BE2C (cell line): ENCODE results near the gene ALDH6A1.

Experiments used
- DNase-seq: peaks from one replicate; pipeline ENCODE4 v3.0.0-alpha.2; 2020
- H3K27me3 ChIP-seq: fragments of 250-450 bp; sonication (Bioruptor Pico); 2 replicates; pipeline ENCODE4 v1.5.1; 2020; ENCODE audit warnings: mild to moderate bottlenecking
- H3K36me3 ChIP-seq: fragments of 250-450 bp; sonication (Bioruptor Pico); 2 replicates; pipeline ENCODE4 v1.5.1; 2020; ENCODE audit warnings: mild to moderate bottlenecking
- H3K4me1 ChIP-seq: fragments of 250-450 bp; sonication (Bioruptor Pico); 2 replicates; pipeline ENCODE4 v1.5.1; 2020
- H3K4me3 ChIP-seq: 2 replicates; pipeline ENCODE4 v1.5.1; 2011; ENCODE audit warnings: low read depth, low read length
- H3K9me3 ChIP-seq: fragments of 250-450 bp; sonication (Bioruptor Pico); 2 replicates; pipeline ENCODE4 v1.5.1; 2020
- CTCF ChIP-seq: IDR thresholded peaks from 2 replicates; pipeline ENCODE4 v1.5.1; 2012; ENCODE audit warnings: mild to moderate bottlenecking, low read depth, low read length

ALDH6A1 gene

GRCh38 chr14:74038020-74038859, 46.0 kb downstream of the ALDH6A1 start:
- Histone ChIP-seq H3K36me3 (no peaks in the 10 kb centered on the region), H3K4me3 (no peak overlapping the region), H3K27me3 (no peaks in the 10 kb centered on the region), H3K4me1 (no peaks in the 10 kb centered on the region), H3K9me3 (no peaks in the 10 kb centered on the region)
- DNase-seq, result no peak
- peak; percentile 69 for TF ChIP-seq CTCF

DNA sequence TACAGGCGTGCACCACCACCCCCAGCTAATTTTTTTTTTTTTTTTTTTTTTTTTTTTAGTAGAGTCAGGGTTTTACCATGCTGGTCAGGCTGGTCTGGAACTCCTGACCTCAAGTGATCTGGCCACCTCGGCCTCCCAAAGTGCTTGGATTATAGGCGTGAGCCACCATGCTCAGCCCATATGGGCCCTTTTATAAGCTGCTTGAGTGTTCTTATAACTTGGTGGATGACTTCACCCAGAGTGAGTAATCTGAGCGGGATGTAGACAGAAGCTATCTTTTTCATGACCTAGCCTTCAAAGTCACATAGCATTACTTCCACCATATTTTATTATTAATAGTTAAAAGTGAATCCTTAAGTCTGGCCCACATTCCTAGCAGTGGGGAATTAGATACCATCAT, 48.7 kb downstream of the ALDH6A1 start:
- Histone ChIP-seq H3K4me1 (no peaks in the 10 kb centered on the region), H3K4me3 (no peak overlapping the region), H3K9me3 (no peaks in the 10 kb centered on the region), H3K27me3 (no peaks in the 10 kb centered on the region), H3K36me3 (no peaks in the 10 kb centered on the region)
- no peak for DNase-seq
- no peak for TF ChIP-seq CTCF

GRCh38 chr14:74034572-74034971, 49.7 kb downstream of the ALDH6A1 start:
- H3K9me3 ChIP-seq, result no peaks in the 10 kb centered on the region
- DNase-seq, result no peak
- no peaks in the 10 kb centered on the region for H3K36me3 ChIP-seq
- no peaks in the 10 kb centered on the region for H3K4me1 ChIP-seq
- H3K4me3 ChIP-seq, result no peak overlapping the region
- TF ChIP-seq CTCF, result no peak
- no peaks in the 10 kb centered on the region for H3K27me3 ChIP-seq

DNA sequence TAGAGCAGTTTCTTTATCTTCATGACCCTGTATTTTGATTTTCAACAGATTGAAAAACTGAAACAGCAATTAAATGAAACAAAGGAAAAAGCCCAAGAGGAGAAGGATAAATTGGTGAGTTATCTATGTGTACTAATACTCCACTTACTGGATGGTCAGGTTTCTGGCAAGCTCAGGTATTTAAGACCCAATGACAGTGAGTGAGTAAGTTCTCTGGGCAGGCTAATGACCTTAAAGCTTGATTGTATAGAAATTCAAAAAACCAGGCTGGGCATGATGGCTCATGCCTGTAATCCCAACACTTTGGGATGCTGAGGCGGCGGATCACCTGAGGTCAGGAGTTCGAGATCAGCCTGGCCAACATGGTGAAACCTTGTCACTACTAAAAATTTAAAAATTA, 55.1 kb downstream of the ALDH6A1 start:
- DNase-seq, result no peak
- Histone ChIP-seq H3K36me3 (no peaks in the 10 kb centered on the region), H3K4me1 (no peaks in the 10 kb centered on the region), H3K9me3 (no peaks in the 10 kb centered on the region), H3K27me3 (peaks cover 5% of the 10 kb centered on the region; the same call in 1 of the 2 replicates), H3K4me3 (no peak overlapping the region)
- TF ChIP-seq CTCF, result no peak

- TF ChIP-seq CTCF, result no peak
Measured at GRCh38 chr14:74022346-74022745, 61.9 kb downstream of the ALDH6A1 start.

GRCh38 chr14:74019408-74020137, 64.7 kb downstream of the ALDH6A1 start:
- Histone ChIP-seq H3K36me3 (no peaks in the 10 kb centered on the region), H3K4me3 (peak overlapping the region; percentile 96), H3K9me3 (no peaks in the 10 kb centered on the region), H3K4me1 (no peaks in the 10 kb centered on the region), H3K27me3 (no peaks in the 10 kb centered on the region)
- no peak for DNase-seq
- TF ChIP-seq CTCF, result no peak

More at GRCh38 chr14:74022346-74022745, 61.9 kb downstream of the ALDH6A1 start:
- Histone ChIP-seq H3K9me3 (no peaks in the 10 kb centered on the region), H3K4me1 (no peaks in the 10 kb centered on the region), H3K4me3 (no peak overlapping the region), H3K27me3 (no peaks in the 10 kb centered on the region), H3K36me3 (no peaks in the 10 kb centered on the region)
- DNase-seq, result no peak
